GM19238 (cell line): Measurements from ENCODE around the gene CCDC83.
"Not testable (repeated sequence)": the region's sequence is repeated elsewhere in the genome, so short reads cannot be mapped to it uniquely, and the experiment has no call there.

ENCODE experiments used
- DNase-seq: peaks from one replicate; pipeline ENCODE4 v3.0.0; 2011; ENCODE audit warnings: low spot score; ENCODE audit not compliant: insufficient read length

Gene CCDC83

DNA sequence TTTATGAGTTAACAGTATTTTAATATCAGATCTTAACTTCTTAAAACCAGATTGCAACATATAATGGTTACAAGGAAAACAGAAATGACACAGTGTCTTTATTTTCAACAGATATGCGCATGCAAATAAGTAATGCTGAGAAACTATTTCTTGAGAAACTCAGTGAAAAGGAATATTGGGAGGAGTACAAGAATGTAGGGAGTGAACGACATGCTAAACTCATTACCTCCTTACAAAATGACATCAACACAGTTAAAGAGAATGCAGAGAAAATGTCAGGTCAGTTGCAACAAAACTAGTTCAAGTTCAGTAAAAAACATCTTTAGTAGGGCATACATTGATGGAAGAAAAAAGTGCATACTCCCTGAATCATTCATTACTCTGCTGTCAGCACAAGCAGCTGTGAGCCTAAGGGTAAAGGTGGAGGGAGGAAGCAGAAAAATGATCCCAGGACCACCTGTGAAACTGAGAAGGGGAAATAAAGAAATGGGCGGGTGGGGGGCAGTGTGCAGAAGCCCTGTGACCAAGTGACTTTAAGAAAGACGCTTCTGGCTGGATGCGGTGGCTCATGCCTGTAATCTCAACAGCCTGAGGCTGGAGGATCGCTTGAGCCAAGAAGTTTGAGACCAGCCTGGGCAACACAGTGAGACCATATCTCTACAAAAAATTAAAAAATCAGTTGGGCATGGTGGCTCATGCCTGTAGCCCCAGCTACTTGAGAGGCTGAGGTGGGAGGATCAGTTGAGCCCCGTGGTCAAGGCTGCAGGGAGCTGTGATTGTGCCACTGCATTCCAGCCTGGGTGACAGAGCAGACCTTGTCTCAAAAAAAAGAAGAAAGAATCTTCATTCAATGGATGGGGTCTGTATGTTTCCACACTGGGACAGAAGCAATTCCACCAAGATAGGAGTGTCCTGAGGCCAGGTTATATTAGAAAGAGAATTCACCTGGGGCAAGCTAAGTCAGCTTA lies 31.2 kb downstream of the CCDC83 start:
- DNase-seq: no peak

DNA sequence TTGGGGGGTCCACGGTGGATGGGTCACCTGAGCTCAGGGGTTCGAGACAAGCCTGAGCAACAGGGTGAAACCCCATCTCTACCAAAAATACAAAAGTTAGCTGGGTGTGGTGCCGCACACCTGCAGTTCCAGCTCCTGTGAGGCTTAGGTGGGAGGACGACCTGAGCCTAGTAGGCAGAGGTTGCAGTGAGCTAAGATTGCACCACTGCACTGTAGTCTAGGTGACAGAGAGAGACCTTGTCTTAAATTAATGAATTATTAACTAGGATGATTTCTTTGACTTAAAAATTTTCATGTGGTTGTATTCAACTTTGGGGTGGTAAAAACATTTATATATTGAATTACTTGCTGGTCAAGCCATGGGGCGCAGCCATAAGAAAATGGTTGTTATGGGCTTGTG lies 33.9 kb downstream of the CCDC83 start:
- DNase-seq: no peak

- no peak for DNase-seq
Observed at GRCh38 chr11:85889676-85890579, 34.7 kb downstream of the CCDC83 start.

DNA sequence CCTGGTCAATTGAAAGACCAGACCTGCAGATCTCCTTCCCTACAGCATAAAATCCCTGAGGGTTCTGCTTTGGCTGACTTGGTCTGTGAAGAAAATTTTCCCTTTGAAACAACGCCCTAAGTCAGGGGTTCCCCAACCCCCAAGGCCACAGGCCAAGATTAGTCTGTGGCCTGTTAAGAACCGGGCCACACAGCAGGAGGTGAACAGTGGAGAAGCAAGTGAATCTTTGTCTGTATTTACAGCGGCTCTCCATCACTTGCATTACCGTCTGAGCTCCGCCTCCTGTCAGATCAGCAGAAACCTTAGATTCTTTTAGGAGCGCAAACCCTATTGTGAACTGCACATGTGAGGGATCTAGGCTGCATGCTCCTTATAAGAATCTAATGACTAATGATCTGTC lies 38.2 kb downstream of the CCDC83 start:
- no peak for DNase-seq

- no peak for DNase-seq
Observed at GRCh38 chr11:85896876-85897275, 41.7 kb downstream of the CCDC83 start.

- DNase-seq: no peak
Observed at GRCh38 chr11:85898456-85898855, 43.3 kb downstream of the CCDC83 start.

- DNase-seq: no peak
Observed at GRCh38 chr11:85902353-85902752, 47.2 kb downstream of the CCDC83 start.

GRCh38 chr11:85903406-85903805 lies 48.2 kb downstream of the CCDC83 start:
- DNase-seq: no peak

- no peak for DNase-seq
Observed at GRCh38 chr11:85903811-85904210, 48.6 kb downstream of the CCDC83 start.

DNA sequence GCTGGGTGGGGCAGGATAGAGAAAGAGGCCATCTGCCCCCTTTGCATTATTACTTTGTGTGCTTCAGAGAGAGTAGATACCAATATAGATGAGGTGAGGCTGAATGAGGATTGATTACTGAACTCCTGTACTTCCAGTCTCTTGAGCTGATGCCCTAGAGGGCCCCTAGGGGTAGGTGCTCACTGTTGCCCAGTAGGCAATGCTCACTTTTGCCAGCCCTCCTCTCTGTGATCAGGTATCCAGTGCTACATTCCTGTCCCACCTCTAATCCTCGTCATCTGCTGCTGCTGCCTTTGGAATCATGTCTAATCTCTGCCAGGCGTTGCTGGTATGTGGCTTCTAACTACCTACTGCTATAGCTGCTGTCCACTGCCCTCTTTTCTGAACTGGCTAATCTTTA lies 57.2 kb downstream of the CCDC83 start:
- no peak for DNase-seq

GRCh38 chr11:85913513-85913912 lies 58.3 kb downstream of the CCDC83 start:
- DNase-seq: no peak

- no peak for DNase-seq
Observed at GRCh38 chr11:85914425-85914824, 59.2 kb downstream of the CCDC83 start.

DNA sequence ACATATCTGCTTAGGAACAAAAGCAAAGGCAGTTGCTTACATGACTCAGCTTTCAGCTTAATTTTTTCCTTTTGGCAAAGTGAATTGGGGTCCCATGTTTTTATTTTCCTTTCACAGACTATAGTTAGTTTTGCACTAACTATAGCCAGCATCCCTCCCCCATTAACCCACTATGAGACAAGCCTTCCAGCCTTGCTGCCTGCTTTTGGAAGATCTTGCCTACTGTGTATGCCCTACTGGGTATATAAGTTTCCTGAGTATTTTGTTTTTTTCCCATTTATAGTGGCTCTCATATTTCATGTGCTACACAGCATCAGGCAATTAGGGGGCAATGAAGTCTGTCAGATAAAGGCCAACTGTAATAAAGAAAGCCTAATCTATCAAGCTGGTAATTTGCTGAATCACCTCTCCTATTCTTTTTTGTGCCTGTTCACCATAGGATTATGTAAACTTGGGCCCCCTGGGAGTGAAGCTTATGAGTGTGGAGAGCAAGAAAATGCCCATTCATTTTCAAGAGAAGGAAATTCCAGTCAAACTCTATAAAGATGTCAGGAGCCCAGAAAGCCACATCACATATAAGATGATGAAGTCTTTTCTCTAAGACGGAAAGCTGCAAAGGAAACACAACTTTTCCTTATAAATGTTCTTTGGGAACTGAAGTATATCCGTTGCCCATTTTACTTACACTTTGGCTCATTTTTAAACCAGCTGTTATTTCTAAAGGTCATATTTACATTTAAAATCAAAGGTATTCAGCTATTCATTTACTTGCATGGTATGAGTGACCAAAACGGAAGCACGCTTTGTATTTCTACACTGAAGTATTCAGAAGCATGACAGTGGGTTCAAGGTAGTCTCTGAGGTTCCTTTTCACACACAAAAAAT lies 64.0 kb downstream of the CCDC83 start:
- DNase-seq: no peak

DNA sequence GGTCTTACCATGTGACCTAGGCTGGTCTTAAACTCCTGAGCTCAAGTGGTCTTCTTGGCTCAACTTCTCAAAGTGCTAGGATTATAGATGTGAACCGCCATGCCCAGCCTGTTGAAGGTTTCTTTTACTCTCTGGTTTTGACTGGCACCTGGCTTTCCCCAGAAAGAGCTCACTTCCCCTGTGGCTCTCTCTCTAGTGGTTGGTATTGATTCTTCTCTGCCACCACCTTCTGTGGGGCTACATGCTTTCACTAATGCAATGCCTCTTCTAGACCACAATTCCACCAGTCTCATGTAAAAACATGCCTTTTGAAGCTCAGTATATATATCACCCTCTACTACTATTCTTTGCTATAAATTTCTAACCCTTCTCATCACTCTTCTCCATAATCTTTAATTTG lies 67.2 kb downstream of the CCDC83 start:
- no peak for DNase-seq

- DNase-seq: no peak
Observed at GRCh38 chr11:85923455-85923854, 68.3 kb downstream of the CCDC83 start.

GRCh38 chr11:85926653-85927214 lies 71.6 kb downstream of the CCDC83 start:
- not testable (repeated sequence) for DNase-seq

DNA sequence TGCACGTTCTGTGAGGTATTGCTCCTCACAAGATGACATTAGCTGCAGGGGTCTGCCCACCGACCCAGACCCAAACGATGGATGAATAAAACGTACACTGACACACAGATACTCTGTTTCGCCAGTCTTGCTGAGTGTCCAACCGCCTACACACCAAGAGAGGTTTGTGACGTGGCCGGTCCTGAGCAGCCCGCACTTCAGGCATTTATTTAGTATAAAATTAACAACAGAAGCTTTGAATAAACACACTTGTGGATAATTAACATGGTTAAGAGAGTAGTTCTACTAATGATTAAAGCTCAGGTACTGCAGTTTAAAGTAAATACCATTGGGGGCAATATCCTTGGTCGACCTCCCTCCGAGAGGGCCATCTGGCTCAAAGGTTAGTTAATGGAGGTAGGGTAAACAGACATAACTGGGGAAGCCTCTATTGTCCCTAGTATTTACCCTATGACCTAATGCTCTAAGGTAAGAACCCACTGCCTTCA lies 75.7 kb downstream of the CCDC83 start:
- DNase-seq: no peak

- DNase-seq: no peak
Observed at GRCh38 chr11:85934596-85935169, 79.5 kb downstream of the CCDC83 start.

- no peak for DNase-seq
Observed at GRCh38 chr11:85935751-85936150, 80.6 kb downstream of the CCDC83 start.

GRCh38 chr11:85937835-85938234 lies 82.7 kb downstream of the CCDC83 start:
- DNase-seq: no peak
